HG03196 (cell line): ENCODE results near the gene SMARCA1.

Experiments used
- ATAC-seq: cut with Tn5 transposase; IDR thresholded peaks from one replicate; pipeline ENCODE4 v1.9.1; 2021; ENCODE audit not compliant: unreplicated experiment

SMARCA1 gene

DNA sequence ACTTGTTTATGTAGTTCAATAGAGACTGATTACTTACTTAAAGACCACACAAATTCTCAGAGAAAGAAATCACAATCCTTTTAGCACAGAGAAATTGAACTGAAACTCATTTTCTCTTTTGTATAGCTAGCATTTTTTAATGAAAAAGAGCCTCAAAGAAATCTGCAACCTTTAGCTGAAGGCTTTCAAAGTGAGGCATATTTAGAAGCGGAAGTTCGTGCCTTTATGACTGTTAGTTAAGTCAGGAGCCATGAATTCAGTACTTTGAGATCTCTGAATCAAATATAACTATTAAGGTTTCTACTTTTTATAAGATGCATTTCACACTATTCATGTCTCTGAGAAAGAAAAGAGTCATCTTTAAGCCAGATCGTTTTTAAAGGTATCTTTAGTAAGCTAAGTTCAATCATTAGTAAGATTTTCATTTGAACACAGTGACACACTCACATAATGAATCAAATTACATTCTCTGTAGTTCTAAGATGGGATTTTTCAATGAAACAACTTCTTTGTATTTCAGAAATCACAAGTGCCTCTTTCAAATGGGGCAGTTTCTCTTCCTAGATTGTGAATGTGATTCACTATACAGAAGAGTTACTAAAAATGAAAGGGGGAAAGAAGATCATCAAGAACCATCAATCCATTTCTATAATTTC is 61.4 kb downstream of the SMARCA1 start:
- no peak for ATAC-seq

DNA sequence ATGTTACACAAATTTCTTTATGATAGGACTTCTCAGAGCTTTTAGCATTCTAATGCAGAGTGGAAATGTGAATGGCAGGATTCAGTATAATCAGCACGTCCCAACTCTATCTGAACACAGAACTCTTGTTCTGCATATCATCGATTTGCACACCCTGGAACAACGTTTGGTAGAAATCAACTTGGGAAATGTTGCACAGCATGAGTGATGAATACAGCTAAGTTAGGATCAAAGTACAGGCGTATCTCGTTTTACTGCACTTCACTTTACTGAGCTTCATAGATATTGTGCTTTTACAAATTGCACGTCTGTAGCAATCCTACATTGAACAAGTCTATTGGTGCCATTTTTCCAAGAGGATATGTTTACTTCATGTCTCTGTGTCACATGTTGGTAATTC is 70.8 kb downstream of the SMARCA1 start:
- ATAC-seq = no peak

GRCh38 chrX:129450123-129450522 is 73.2 kb downstream of the SMARCA1 start:
- ATAC-seq = no peak

GRCh38 chrX:129449148-129449547 is 74.1 kb downstream of the SMARCA1 start:
- no peak for ATAC-seq

GRCh38 chrX:129445436-129445835 is 77.9 kb downstream of the SMARCA1 start:
- ATAC-seq = no peak

DNA sequence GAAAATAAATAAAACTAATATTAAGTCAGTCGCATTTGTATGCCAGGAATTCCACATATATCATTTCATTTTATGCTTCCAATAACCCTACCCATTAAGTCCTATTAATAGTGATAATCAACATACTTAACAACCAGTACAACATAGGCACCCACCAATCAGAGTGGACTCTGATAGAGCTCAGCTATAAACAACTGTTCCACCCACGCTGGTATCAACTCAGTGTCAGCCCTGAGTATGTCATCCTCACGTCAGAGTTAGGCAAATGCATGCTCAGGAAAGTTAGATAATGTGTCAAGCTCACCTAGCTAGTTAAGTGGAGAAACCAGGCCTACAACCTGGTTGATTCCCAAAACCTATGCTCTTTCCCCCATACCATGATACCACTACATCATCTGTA is 89.3 kb downstream of the SMARCA1 start:
- no peak for ATAC-seq

DNA sequence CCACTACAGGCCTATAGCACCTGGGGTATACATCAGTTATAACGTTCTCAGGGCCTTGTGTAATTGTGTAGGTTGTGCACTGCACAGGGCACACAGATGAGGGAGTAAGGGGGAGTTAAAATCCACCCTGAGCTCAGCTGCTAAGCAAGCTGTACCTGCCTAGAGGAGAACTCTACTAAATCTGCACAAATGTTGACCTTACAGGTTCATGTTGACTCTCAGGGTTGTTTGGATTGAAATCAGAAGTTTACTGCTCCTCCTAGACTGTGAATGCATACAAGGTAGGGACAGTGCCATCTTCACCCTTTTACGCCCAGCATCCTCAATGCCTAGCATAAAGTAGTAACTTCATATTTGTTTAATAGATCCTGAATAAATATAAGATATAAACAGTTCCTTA is 89.8 kb downstream of the SMARCA1 start:
- ATAC-seq = no peak

- no peak for ATAC-seq
These were observed 96.0 kb downstream of the SMARCA1 start for GRCh38 chrX:129427267-129427666.

DNA sequence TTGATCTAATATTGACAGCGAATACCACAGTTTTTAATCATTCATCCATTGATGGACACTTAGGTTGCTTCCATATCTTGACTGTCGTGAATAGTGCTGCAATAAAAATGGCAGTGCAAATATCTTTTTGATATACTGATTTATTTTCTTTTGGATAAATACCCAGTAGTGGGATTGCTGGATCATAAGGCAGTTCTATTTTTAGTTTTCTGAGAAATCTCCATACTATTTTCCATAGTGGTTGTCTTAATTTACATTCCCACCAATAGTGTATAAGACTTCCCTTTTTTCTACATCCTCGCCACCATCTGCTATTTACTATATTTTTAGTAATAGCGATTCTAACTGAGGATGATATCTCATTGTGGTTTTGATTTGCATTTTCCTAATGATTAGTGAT is 100.1 kb downstream of the SMARCA1 start:
- ATAC-seq = no peak

GRCh38 chrX:129404670-129405008 is 118.7 kb downstream of the SMARCA1 start:
- no peak for ATAC-seq

DNA sequence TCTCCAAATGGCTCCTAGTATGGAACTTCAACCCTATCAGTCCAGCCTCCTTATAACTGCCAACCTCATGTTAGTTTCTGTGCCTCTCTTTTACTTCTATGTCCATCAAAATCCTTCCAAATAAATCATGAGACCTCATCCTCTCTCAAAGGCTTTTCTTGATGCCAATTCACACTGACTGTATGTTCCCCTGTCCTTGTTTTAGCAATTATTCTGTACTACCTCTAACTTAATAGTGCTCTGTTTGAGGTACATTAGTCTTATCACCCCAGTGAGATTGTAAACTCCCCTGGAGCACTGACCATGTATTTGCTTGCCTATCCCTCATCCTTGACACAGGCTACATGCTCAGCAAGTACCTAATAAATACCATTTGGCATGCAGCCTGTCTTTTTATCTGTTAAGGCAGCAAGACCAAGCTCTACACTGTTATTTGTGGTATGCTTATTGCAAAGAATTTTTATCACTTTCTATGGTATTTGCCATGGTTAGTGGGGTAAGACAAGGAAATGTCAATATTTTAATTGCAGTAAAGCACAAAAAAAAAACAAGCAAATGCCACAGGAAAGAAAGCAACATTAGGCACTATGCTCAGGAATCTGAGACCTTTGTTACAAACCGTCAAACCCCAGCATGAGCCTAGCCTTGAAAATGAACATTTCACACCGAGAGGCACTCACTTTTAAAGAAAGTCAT is 119.2 kb downstream of the SMARCA1 start:
- no peak for ATAC-seq
